ENCODE results near the gene TMUB2.

TMUB2 gene

DNA sequence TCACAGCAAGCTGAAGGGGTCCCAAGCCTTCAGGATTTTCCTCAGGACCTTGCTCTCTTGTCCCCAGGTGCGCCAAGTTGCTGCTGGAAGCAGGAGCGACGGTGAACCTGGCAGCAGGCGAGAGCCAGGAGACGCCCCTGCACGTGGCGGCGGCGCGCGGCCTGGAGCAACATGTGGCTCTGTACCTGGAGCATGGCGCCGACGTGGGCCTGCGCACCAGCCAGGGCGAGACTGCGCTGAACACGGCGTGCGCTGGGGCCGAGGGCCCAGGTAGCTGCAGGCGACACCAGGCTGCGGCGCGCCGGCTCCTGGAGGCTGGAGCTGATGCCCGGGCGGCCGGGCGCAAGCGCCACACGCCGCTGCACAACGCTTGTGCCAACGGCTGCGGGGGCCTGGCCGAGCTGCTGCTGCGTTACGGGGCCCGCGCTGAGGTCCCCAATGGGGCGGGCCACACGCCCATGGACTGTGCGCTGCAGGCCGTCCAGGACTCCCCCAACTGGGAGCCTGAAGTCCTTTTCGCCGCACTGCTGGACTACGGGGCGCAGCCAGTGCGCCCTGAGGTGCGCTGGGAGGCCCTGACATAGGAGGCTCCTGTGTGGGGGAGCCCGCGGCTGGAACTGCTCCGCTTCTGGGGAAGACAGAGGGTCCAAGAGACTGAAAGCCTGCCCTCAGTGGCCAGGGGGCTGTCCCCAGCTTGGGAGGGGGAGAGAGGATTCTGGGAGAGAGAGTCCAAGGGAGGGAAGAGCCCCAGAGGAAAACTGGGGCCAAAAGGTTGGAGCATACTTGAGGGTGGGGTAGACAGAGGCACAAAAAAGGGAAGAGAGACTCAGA lies 9.9 kb upstream of the TMUB2 start:
- no peak for DNase-seq (ENCODE audit: low spot score)

- DNase-seq (ENCODE audit: low spot score) = no peak
These were observed 9.1 kb upstream of the TMUB2 start for GRCh38 chr17:44177640-44178039.

- no peak for DNase-seq (ENCODE audit: low spot score)
These were observed 8.6 kb upstream of the TMUB2 start for GRCh38 chr17:44178133-44178532.

- no peak for DNase-seq (ENCODE audit: low spot score)
These were observed 3.7 kb upstream of the TMUB2 start for GRCh38 chr17:44183024-44183423.

DNA sequence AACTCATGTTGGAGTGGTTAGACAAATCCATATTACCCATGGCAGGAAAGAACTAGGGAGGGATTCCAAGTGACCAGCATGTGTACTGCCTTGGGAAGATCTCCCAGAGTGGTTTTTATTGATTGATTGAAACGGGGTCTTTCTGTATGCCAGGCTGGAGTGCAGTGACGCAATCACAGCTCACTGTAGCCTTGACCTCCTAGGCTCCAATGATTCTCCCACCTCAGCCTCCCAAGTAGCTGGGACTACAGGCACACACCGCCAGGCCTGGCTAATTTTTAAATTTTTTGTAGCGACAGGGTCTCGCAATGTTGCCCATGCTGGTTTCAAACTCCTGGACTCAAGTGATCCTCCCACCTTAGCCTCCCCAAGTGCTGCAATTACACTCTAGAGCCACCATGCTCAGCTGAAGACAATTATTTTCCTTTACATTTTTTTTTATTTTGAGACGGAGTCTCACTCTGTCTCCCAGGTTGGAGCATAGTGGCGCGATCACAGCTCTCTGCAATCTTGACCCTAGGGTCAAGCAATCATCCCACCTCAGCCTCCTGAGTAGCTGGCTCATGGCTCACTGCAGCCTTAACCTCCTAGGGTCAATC lies 2.5 kb upstream of the TMUB2 start:
- DNase-seq (ENCODE audit: low spot score) = no peak

DNA sequence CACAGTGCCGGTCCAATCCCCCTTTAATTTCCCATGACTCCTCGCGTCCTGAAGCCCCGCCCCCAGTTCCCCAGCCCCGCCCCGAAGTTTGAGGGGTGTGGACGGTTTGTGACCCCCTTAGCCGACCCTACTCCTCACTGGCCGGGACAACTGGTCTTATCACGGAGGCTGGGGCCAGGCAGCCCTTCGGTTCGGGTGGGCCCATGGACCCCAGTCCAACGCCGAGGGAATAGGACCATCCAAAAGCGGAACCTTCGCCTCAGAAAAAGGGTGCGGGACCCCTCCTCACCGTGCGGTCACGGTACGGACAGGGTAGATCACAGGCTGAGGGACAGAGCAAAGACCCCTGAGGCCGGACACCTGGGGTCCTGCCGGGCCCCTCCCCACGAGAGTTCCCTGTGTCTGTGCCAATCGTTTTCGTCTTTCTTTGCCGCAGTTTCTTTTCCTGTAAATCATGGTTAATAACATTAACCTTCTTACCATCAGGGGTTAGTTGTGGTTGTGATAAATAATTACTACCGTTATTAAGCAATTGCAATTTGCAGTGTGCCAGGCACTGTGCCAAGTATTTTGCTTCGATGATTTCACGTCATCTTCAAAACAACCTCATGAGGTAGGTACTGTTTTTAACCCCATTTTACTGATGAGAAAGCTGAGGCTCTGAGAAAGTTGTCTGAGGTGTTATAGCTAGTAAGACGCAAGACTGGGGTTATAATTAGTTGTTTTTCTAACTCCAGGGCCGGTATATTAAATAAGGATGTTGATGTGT lies 543 bp downstream of the TMUB2 start:
- DNase-seq (ENCODE audit: low spot score) = no peak

- DNase-seq (ENCODE audit: low spot score) = no peak
These were observed 2.0 kb downstream of the TMUB2 start for GRCh38 chr17:44188576-44189403.

- DNase-seq (ENCODE audit: low spot score) = no peak
These were observed 3.7 kb downstream of the TMUB2 start for GRCh38 chr17:44190481-44190880.

GRCh38 chr17:44191369-44191768 lies 4.6 kb downstream of the TMUB2 start:
- DNase-seq (ENCODE audit: low spot score) = no peak

GRCh38 chr17:44191941-44192496 lies 5.2 kb downstream of the TMUB2 start:
- DNase-seq (ENCODE audit: low spot score) = no peak

GRCh38 chr17:44192750-44193149 lies 6.0 kb downstream of the TMUB2 start:
- no peak for DNase-seq (ENCODE audit: low spot score)

DNA sequence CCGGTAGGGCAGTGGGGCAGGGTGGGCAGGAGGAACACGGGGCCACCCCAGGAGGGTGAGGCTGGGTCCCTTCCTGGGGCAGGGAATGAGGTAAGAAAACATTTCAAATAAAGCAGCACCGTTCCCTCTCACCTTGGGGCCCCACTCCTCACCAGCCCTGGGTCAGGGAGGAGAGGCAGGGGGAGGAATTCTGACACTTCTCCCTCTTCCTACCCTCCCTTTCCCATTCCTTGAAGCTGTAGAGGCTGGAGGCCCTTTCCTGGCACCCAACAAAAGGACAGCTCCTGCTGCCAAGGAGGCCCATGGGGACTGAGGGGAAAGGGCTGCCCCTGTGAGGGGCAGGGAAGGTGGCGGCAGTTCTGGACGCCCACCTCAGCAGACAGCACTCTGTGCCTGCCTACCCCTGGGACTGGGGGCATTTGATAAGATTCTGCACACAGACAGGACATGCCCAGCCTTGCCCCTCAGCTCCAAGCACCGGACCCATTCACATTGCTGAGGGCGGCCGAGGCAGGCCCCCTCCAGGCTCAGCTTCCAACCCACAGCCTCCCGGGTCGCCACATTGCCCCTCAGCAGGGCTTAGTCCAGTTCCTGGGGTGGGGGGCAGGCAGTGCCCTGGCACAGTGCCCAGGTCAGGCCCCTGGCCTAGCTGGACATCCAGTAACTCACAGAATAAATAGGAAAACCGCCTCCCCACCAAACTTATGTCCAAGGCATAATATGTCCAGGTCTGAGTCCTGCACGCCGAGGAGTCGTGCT lies 6.7 kb downstream of the TMUB2 start:
- DNase-seq (ENCODE audit: low spot score) = no peak

DNA sequence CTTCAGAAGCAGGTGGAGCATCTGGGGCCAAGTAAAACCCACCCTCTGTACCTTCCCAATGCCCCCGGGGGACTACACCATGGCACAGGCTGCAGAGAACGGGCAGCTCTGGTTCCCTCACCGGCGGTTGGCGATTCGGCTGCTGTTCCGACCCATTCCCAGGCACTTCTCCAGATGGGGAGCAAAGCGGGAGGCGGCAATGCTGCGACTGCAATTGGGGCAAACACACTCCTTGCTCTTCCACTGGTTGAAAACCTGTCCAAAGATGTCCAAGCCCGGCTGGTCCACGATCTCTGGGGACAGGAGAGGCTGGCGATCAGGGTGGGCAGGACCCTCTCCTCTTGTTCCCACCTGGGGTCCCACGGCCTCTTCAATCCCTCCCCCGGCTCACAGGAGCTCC lies 10.3 kb downstream of the TMUB2 start:
- DNase-seq (ENCODE audit: low spot score) = no peak

GRCh38 chr17:44197980-44198720 lies 11.4 kb downstream of the TMUB2 start:
- DNase-seq (ENCODE audit: low spot score) = peak; percentile 37

DNA sequence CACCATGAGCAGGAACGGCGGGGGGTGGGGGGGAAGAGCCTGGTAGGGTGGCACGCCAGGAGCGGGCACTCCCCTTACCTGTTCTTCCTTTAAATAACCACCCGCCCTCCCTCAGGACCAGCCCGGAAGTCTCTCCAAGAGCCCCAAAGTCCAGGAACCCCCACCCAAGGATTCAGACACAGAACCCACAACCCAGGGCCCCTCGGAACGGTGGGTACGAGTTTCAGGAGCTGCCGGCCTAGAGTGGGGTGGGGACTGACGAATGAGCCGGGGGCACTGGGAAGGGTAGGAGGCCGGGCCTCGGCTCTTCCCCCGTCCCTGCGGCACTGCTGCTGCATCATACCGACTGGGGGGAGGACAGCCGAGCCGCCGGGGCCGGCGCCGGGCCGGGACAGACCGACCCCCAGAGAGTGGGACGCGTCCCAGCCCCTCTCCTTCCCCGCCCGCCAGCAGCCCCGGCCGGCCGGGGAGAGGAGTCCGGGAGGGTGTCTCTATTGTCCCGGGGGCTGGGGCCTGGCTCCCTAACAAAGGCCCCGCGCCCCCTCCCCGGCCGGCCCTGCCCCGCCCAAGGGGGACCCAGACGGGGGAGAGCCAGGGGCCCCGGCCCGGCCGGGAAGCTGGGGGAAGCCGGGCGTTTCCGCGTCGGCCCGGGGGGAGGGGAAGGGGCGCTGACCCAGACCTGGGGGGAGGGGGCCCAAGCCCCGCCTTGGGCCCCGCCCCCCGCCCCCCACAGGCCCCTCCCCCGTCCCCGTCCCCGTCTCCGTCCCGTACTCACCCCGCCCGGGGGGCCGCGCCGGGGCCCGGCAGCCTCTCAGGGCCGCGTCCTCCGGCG lies 12.2 kb downstream of the TMUB2 start:
- peak; percentile 40 for DNase-seq (ENCODE audit: low spot score)

DNA sequence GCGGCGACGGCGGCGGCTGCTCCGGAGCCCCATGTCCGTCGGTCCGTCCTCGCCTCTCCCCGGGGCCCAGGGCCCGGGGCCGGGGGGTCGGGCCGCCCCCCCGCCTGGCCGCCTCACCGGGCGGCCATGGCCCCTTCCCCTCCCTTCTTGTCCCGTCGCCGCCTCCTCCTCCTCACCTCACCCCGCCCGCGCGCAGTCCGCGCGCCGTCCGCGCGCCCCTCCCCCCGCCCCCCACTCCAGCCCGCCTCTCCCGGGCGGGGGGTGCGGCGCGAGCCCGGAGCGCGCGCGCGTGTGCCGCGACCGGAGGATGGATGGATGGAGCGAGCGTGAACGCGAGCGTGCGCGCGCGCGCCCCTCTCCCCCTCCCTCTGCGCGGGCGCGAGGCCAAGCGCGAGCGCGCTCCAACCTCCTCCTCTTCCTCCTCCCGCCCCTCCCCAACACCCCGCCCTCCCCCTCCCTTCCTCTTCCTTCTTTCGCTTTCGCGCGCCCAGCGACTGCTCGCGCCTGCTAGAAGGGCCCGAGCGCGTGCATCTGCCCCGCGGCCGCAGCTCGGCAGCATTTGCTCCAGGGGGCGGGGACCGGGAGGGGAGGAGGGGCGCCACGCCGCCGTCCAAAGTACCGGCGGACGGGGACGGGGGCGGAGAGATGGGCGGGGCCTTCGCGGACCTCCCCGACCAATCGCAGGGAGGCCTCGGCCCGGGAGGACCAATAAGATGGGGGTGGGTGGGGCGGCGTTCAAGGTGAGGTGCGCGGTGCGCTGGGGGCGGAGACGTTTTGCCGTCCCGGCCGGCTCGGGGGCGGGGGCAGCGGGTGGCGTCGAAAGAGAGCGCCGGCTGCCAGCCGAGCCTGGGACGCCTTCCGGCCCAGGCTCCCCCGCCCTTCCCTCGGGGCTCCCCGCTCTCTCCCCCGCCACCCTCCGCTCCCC lies 13.0 kb downstream of the TMUB2 start, which contains the start of gene ATXN7L3:
TSS of gene ATXN7L3 (minus strand) at position 332 of the 925 bp plus-strand sequence. CDS start 1,814 bp downstream, outside the sequence.
- DNase-seq (ENCODE audit: low spot score) = peak; percentile 97

DNA sequence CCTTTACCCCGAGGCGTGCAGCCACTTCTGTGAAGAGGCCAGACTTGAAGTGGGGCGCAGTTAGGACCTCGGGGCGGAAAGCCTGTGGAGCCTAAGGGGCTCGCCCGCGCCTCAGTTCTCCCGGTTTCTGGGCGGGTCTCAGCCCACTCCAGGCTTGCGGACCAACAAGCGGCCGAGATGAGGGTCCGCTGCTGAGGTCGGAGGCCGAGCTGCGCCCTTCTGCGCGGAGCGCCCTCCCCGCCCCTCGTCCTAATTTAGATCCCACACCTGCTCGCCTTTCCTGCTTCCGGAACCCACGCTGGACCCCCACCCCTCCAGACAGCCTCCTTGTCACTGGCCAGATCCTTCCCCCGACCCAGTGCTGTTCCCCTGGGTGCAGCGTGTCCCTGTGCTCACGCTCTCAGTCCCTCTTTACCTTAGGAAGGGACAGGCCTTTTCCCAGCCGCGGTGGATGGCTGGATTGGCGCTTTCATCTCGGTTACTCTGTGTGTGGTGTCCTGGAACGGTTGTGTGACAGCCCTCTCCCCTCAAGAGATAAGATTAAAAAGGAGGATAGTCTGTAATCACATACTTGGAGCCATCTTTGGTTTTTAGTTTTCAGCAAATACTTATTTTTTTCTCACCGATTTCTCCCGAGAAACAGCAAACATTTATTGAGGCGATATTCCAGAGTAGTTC lies 13.8 kb downstream of the TMUB2 start:
- DNase-seq (ENCODE audit: low spot score) = peak; percentile 31

Data from Ammon's horn (tissue), 1 donor.